Activated CD8-positive, alpha-beta memory T cell treated with anti-CD3 and anti-CD28 coated beads for 36 hours (primary cell): ENCODE results near the gene SLC25A29. TPM values are rescaled to one million over a fixed set of nuclear protein-coding genes. Genes with fewer than 3 reads are reported as not detected.
"Not testable (repeated sequence)": the region's sequence is repeated elsewhere in the genome, so short reads cannot be mapped to it uniquely, and the experiment has no call there.

Experiments
- CTCF ChIA-PET: fragments of 350-600 bp; sonication (Branson Sonifier 250); formaldehyde crosslinking; loops from one replicate; lab custom pipeline; 2021; ENCODE audit warnings: antibody characterized with exemption; lab: Charles Lee
- POLR2A ChIA-PET: fragments of 350-600 bp; sonication (Branson Sonifier 250); formaldehyde crosslinking; loops from one replicate; lab custom pipeline; 2021; ENCODE audit warnings: antibody characterized with exemption; lab: Charles Lee
- total RNA-seq, 2 experiments: library from RNA; stranded (reverse); gene quantifications; one replicate each; pipeline ENCODE4 v1.2.3, GENCODE V29; 2021

The SLC25A29 gene
- total RNA-seq, 2 experiments from 2014 or later, result 13.5 to 14.0 TPM

DNA sequence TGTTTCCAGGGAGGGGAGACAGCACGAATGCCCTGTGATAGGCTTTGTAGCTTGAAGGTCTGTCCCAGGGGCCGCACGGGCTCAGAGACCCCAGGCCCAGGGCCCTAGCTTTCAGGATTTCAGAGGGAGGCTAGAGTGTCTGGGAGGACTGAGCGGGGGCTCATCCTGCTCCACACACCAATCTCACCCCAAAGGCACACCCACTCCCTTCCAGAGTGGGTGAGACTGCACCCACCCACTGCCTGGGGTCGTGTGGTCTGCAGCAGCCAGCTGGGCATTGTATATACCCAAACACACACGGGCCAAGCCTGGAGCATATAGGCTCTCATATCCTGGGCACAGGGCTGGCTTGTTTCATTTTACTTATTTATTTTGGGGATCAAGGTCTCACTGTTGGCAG lies 11.1 kb upstream of the SLC25A29 start:
- CTCF ChIA-PET, result interaction anchor here (1.1 to 1.7 kb wide), 3 partner anchors 14 to 60 kb away, joined by 3 to 5 read pairs (median 4); no protein-coding TSS in a partner anchor
- POLR2A ChIA-PET, result interaction anchor here (0.7 kb wide), 1 partner anchor 38 kb away, joined by 3 read pairs; no protein-coding TSS in a partner anchor

DNA sequence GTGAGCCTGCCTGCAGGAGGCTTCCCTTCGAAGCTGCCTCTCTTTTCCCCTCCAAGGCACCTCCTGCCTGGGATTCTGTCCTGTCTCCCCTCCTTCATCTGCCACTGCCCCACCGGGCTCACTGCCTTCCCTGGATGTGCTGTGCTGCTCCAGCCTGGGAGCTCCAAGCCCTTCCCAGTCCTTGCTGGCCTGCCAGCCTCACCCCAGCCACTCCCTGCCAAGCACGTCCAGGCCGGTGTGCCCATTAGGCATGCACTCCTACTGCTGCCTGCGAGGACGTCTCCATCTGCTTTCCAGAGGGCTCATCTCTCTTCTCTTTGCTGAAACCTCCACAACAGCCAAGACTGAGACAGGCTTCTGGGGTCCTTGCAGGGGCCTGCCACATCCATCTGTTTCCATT lies 8.5 kb upstream of the SLC25A29 start:
- ChIA-PET POLR2A (no interaction called here), CTCF (no interaction called here)

DNA sequence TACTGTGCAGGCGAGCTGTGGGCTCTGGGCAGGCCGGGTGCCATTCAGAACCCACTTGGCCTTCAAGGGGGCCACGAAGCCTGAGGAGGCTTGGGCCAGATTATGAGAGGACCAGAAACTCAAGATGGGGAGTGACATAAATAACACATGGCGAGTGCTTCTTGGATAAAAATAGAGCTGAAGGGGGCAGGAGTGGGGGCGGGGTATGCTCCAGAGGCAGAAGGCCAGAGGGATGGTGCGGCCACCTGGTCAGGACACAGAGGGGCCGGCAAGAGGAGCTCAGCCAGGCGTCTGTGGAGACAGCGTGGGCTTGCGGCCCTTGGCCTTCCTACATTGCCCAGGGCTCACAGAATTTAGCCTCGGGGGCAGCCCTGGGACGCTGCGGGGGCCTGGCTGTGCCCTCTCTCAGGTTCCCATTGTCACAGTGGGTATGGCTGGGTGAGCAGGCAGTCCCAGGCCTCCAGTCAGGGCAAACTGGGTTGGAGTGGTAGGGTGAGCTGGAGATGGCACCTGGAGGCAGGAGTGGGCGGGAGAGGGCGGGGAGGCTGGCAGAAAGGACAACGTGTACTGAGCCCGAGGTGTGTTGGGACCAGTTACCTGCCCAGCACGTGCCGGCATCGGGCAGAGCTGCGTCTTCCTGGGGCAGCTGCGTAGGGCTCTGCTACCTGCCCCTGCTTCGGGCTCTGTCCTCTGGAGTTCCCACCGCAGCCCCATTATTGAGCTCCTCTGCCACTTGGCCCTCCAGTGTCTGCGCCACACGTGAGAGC lies 7.4 kb upstream of the SLC25A29 start:
- POLR2A ChIA-PET, result interaction anchor here (0.7 kb wide), 1 partner anchor 87 kb away, joined by 4 read pairs; no protein-coding TSS in a partner anchor
- CTCF ChIA-PET, result interaction anchor here (1.1 kb wide), 1 partner anchor 28 kb away, joined by 5 read pairs; no protein-coding TSS in a partner anchor

DNA sequence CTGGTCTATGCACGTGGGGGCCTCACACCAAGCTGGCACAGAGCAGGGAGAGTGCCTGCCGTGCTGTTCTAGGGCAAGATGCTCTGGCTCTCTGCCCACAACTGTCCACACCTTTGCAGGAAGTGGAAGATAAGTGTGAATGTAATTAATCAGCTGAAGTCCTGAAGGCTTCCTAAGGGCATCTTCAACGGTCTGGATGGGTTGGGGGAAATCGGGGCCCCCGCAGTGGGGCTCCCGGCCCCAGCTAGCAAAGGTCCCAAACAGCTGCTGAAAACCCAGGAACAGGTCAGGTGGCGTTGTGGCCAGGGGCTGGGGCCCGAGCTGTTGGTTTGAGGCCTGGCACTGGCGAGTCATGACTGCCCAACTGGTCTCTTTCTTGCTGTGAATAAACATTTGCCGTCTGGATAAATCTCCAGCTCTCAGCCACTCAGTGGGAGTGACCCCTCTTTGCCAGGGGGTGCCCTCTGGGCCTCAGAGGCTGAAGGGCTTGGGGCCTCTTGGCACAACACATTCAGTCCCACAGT lies 6.7 kb upstream of the SLC25A29 start:
- ChIA-PET CTCF (no interaction called here), POLR2A (no interaction called here)

DNA sequence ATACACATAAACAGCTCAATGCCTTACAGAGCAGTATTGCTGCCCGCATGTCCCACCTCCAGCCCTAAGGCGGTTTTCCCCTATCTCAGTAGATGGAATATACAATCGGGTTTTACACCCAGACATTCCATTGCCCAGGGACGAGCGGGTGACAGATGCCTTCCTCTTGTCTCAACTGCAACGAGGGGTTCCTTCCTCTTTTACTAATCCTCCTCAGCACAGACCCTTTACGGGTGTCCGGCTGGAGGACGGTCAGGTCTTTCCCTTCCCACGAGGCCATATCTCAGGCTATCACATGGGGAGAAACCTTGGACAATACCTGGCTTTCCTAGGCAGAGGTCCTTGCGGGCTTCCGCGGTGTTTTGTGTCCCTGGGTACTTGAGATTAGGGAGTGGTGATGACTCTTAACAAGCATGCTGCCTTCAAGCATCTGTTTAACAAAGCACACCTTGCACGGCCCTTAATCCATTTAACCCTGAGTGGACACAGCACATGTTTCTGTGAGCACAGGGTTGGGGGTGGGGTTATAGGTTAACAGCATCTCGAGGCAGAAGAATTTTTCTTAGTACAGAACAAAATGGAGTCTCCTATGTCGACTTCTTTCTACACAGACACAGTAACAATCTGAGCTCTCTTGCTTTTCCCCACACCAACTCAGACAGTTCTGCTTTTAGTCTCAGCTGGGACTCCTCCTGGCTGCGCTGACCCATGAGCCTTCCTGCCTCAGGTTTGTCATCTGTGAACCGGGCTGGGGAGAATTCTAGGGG lies 6.0 kb upstream of the SLC25A29 start:
- POLR2A ChIA-PET, result not testable (repeated sequence)
- CTCF ChIA-PET, result interaction anchor here (0.6 kb wide), 1 partner anchor 793 kb away, joined by 3 read pairs; no protein-coding TSS in a partner anchor

DNA sequence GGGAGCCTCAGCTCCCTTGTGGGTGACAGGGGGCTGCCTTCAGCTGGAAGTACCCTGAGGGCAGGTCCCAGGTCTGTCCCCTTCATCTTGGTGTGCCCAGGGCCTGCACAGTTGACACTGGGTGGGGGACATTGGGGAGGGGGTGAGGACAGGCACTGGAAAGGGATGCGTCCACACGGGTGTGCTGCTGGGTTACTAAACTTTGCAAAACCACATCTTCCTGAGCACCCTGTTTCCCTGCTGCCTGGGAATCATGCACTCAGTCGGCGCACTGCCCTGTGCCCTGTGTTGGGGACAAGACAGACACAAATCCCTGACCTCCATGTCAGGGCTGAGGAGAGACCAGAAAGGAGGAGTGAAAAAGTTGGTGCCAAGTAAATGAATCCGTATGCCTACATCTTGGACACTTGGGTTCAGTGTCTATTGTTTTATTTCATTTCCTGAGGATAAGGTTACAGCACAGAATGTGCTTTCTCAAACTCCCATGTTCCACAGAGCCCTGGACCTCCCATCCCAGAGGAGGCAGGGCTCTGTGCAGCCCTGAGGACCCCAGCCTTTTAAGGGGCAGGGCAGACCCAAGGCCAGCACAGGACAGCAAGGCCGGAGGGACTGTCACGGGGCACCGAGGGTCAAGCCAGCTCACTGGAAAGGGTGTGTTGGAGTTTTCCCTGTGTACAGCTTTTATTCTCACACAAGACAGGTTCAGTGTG lies 2.9 kb upstream of the SLC25A29 start:
- ChIA-PET CTCF (interaction anchor here (1.2 kb wide), 1 partner anchor 68 kb away, joined by 3 read pairs; no protein-coding TSS in a partner anchor), POLR2A (interaction anchor here (0.7 kb wide), 1 partner anchor 24 kb away, joined by 3 read pairs; no protein-coding TSS in a partner anchor)

DNA sequence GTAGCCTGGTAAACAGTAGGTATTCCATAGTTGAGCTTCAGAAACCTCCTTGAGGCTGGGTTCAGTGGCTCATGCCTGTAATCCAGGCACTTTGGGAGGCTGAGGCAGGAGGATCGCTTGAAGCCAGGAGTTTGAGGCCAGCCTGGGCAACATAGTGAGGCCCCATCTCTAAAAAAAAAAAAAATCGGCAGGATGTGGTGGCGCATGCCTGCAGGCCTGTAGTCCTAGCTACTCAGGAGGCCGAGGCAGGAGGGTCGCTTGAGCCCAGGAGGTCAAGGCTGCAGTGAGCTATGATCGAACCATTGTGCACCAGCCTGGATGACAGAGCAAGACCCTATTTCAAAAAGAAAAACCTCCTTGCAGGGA lies 2.2 kb upstream of the SLC25A29 start:
- POLR2A ChIA-PET, result interaction anchor here (0.7 kb wide), 1 partner anchor 25 kb away, joined by 3 read pairs; no protein-coding TSS in a partner anchor
- CTCF ChIA-PET, result interaction anchor here (1.2 to 1.7 kb wide), 2 partner anchors 22 to 67 kb away, joined by 3 to 5 read pairs; no protein-coding TSS in a partner anchor

DNA sequence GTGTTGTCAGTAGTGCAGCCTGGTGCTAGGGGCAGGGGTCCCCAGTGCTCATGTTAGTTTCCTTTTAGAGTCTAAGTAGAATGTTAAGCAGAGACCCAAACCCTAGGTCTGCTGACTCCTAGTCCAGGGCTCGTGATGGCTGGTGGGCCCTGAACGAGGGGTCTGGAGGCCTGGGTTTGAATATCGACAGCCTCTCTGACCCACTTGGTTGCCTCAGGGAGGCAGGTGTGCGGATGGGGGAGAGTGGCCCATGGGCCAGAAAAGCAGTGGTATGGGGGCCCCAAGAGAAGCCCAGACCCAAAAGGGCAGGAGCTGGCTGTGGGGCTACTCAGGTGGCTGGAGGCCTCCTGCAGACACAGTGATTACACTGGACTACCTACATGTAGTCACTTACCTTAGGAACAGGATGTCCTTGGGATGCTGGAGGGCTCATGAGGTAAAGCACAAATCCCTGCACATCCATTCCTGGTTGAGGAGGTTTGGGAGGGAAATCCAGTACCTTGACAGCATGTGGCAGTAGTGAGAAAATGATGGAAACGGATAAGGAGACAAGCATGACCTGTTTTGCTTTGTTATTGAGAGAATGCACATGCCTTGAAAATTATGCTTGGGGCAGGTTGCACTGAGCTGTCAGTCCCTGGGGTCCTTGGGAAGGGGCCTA lies 1.7 kb upstream of the SLC25A29 start:
- CTCF ChIA-PET, result interaction anchor here (1.2 to 1.7 kb wide), 2 partner anchors 22 to 67 kb away, joined by 3 to 5 read pairs; no protein-coding TSS in a partner anchor
- POLR2A ChIA-PET, result interaction anchor here (0.7 kb wide), 1 partner anchor 25 kb away, joined by 3 read pairs; no protein-coding TSS in a partner anchor

DNA sequence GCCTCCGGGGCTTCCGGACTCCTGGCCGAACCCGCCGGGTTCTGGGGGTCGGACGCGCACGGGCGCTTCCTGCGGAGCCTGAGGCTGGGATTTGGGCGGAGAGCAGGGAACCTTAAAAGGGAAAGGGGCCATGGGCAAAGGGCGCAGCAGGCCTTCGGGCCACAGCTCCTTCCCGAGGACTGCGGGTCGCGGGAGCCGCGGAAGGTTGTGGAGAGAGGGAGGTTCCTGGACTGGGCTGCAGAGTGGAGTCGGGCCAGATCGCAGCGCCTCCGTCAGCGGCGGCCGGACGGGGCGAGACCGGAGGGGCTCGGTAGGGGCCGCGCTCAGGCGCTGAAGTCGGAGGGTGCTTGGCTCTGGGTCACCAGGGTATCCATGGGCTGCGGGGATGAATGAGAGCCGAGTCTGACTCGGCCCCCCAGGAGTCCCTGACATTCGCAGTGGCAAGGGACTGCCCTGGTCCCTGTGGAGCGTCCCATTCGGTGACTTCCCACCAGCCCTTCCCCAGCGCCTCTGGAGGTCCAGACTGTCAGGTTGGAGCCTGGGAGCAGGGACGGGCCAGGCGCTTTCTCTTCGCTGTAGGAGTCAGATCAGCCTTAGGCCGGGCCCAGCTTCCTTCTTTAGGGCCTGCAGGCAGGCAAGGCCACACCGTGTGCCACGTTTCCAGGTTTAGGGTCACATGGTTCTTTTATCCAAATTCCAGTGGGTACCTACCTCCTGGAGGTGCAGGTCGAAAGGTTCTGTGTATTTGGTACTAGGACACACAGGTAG lies 938 bp upstream of the SLC25A29 start:
- POLR2A ChIA-PET, result no interaction called here
- CTCF ChIA-PET, result interaction anchor here (1.7 kb wide), 1 partner anchor 21 kb away, joined by 5 read pairs; no protein-coding TSS in a partner anchor

DNA sequence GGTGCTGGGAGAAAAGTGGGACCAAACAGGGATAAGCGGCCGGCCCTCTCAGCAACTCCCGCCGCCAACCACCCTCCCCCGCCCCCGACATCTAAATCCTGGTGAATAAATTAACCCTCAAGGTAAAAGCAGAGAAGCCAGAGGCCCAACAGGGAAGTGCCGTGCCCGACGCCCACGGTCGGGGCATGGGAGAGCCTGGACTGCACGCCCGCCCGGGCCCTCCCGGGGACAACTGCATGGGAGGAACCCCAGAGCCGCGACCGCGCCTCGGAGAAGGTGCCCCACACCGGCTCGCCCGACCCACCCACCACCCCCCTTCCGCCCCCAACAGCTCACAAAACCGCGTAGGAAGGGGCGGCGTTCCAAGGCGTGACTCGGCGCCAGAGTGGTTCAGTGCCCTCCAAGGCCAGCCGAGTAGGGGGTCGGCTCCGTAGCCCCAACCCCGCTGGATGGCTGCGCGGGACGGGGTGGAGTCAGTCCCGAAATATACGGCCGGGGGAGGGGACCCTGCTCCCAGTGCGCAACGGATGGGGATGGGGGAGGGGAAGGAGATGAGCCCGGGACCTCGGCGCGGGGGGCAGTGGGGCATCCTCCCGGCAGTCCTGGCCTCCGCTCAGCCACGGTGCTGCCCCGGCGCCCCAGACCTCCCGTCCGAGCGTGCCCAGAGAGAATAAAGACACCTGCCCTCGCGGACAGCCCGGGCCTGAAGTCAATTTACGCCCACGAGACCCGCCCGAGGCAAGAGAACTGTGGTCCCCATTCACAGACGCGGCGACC lies 732 bp downstream of the SLC25A29 start:
- CTCF ChIA-PET, result interaction anchor here (1.0 to 2.7 kb wide), 2 partner anchors 19 to 20 kb away, joined by 4 to 11 read pairs; no protein-coding TSS in a partner anchor
- POLR2A ChIA-PET, result interaction anchor here (0.6 kb wide), 1 partner anchor 66 kb away, joined by 3 read pairs; no protein-coding TSS in a partner anchor

DNA sequence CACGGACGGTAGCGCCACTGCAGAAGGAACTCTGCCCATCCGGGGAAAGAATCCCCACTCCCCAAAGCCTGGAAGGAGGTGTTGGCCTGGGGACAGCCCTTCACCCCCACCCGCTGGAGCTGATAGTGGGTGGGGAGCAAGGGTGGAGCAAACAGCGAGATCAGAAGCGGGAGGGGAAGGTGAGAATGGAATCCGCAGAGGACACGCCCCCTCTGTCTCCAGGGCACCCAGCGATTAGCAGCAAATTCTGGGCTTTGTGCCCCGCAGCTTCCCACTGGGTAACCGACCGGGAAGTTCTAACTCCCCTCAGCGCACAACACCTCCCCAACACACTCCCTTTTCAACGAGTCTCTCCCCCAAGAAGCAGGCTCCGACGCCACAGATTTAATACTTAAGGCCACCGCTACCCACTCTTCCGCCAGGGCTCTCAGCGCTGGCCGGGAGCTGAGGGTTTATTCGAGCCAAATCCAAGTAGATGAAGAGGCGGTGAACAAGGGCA lies 1.4 kb downstream of the SLC25A29 start:
- ChIA-PET CTCF (interaction anchor here (2.7 kb wide), 1 partner anchor 18 kb away, joined by 11 read pairs; no protein-coding TSS in a partner anchor), POLR2A (interaction anchor here (0.6 kb wide), 1 partner anchor 66 kb away, joined by 3 read pairs; no protein-coding TSS in a partner anchor)

DNA sequence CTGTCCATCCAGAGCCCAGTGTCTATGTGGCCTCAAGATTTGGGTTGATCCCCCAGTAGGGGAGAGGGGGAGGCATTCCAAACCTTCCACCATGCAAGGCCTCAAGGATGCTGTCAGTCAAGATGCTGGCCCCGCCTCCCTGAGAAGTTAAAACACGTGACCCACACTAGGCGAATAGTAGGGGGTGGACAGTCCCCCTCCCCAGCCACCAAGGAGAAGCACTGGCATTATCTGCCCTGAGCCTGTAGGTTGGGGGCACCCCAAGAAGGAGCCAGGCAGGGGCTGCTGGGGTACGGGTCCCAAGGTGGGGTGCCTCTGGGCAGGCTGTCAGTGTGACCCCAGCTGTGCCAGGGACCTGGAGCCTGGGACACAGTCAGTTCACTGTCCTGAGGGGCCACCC lies 2.3 kb downstream of the SLC25A29 start:
- ChIA-PET POLR2A (interaction anchor here (0.7 kb wide), 1 partner anchor 46 kb away, joined by 3 read pairs; no protein-coding TSS in a partner anchor), CTCF (interaction anchor here (0.8 to 3.2 kb wide), 6 partner anchors 13 to 314 kb away, joined by 3 to 11 read pairs (median 4); no protein-coding TSS in a partner anchor)

DNA sequence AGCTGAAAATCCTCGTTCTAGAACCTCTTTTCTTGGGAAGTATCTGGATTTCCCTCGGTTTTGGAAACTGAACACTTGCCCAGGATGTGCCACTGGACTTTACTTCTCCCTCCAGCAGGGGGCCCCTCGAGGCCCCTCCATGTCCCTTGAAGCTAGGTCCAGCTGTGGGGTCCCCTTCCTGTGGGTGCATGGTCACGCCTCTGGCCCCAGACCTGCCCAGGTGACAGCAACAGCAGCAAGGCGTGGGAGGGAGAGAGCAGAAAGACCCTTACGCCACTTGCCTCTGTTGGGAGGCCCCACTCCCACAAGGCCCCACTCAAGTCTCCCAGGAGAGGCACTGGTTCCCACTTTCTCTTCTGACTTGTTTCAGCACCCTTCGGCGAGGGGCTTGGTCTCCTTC lies 3.1 kb downstream of the SLC25A29 start:
- ChIA-PET POLR2A (interaction anchor here (0.7 kb wide), 1 partner anchor 45 kb away, joined by 3 read pairs; no protein-coding TSS in a partner anchor), CTCF (interaction anchor here (0.6 to 3.2 kb wide), 7 partner anchors 13 to 113 kb away, joined by 3 to 11 read pairs (median 4); a partner anchor contains a TSS)

DNA sequence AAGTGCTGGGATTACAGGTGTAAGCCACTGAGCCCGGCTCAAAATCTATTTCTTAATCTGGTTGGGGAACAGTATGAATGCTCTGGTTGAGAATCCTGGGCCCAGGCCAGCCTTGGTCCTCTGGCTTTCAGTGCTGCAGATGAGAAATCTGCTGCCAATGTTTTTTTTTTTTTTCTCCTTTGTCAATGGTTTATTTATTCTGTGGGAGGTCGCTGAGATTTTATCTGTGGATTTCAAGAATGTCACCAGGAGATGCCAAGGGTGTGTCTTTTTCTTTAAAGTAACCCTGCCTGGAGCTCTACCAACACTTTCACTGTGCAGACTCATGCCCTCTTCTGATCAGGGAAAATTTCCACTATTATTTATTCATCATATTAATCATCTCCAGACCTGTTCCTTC lies 3.6 kb downstream of the SLC25A29 start:
- ChIA-PET CTCF (interaction anchor here (0.6 to 3.2 kb wide), 6 partner anchors 12 to 193 kb away, joined by 3 to 10 read pairs (median 4); a partner anchor contains a TSS), POLR2A (no interaction called here)

DNA sequence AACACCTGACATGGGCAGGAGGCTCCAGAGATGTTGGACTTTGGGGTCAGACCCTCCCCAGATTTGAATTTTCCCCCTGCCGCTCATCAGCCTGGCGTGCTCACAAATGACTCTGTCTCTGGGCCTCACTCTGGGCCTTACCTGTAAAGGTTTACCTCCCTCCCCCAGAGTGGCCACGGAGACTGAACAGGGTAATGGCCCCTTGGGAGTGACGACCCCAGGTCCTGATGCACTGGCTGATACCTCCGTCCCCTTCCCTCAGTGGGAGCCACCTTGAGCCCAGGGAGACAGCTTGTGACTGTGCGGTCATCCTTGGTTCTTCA lies 7.0 kb downstream of the SLC25A29 start:
- CTCF ChIA-PET, result interaction anchor here (0.6 to 1.8 kb wide), 2 partner anchors 13 to 907 kb away, joined by 3 to 5 read pairs; no protein-coding TSS in a partner anchor
- POLR2A ChIA-PET, result no interaction called here
